ENCODE measurements around the gene INPPL1. TPM values are rescaled to one million over a fixed set of nuclear protein-coding genes. Genes with fewer than 3 reads are reported as not detected.

The INPPL1 gene
- total and polyA plus RNA-seq, 2 donors (not counting 3 experiments of a cell fraction or from before 2014, with no cell fraction given): 125 to 184 TPM

- Histone ChIP-seq H3K79me2 (ENCODE audit: control insufficient read depth, insufficient read depth, low read length) (peaks cover 21% of the 10 kb centered on the region), H3K4me2 (ENCODE audit: insufficient read depth, low read length) (no peak overlapping the region), H3K27ac (ENCODE audit: insufficient read depth, low read depth, low read length) (no peak overlapping the region), H3K9ac (replicated peaks; ENCODE audit: extremely low read depth, insufficient read depth, low read length) (no peak overlapping the region), H4K20me1 (replicated peaks; ENCODE audit: control insufficient read depth, extremely low read depth, insufficient read depth, low read length) (no peaks in the 10 kb centered on the region), H3K9me1 (replicated peaks; ENCODE audit: control insufficient read depth, extremely low read depth, insufficient read depth, low read length) (no peaks in the 10 kb centered on the region), H3K4me3 (replicated peaks in 1 of 3; ENCODE audit: insufficient read depth in 1 of 3, low read depth in 1 of 3, low read length in 3 of 3) (no peak overlapping the region), H3K36me3 (ENCODE audit: control insufficient read depth in 2 of 2, extremely low read depth in 1 of 2, insufficient read depth in 2 of 2, low read length in 2 of 2) (peaks cover 9 to 45% of the 10 kb centered on the region in 2 experiments), H3K9me3 (replicated peaks; ENCODE audit: control insufficient read depth, insufficient read depth, low read length) (no peaks in the 10 kb centered on the region), H3K4me1 (ENCODE audit: control insufficient read depth, extremely low read depth, insufficient read depth, low read length) (peaks cover 9% of the 10 kb centered on the region), H2AFZ (ENCODE audit: low read depth, low read length) (no peak overlapping the region), H3K27me3 (ENCODE audit: control insufficient read depth in 2 of 2, insufficient read depth in 2 of 2, low read length in 2 of 2) (no peaks in the 10 kb centered on the region)
- DNase-seq (ENCODE audit: low read depth, low spot score) (no peak), FAIRE-seq (no peak)
- TF ChIP-seq MAX (IDR thresholded peaks at IDR 0.05; ENCODE audit: insufficient read depth, insufficient read length): no peak
- no peak for TF ChIP-seq CTCF (IDR thresholded peaks at IDR 0.05; ENCODE audit: extremely low read depth in 1 of 2, insufficient read depth in 1 of 2, low read depth in 1 of 2, low read length in 2 of 2)
- TF ChIP-seq FOS (IDR thresholded peaks at IDR 0.05; ENCODE audit: borderline replicate concordance, insufficient read depth, low read length): no peak
- TF ChIP-seq POLR2AphosphoS5 (IDR thresholded peaks at IDR 0.05; ENCODE audit: insufficient read depth, low read depth, low read length): no peak
- no TSS peak for BruUV-seq (replicated peaks)
- dilution Hi-C loops (cut with MboI; ENCODE audit: extremely low pct_ligation_motif_present, low sequenced_read_pairs): no loop called here
- CTCF ChIA-PET: interaction anchor here (0.6 to 0.7 kb wide), 2 partner anchors 11 to 34 kb away, joined by 3 read pairs; no protein-coding TSS in a partner anchor
- intact Hi-C loops (cut with micrococcal nuclease): no loop called here
- POLR2A ChIA-PET: no interaction called here
These were observed 2.1 kb downstream of the INPPL1 start for GRCh38 chr11:72226701-72227100.

All from endothelial cell of umbilical vein (primary cell).